Transverse colon (tissue), 4 donors: Measurements from ENCODE around the gene ADAMTS8. TPM values are rescaled to one million over a fixed set of nuclear protein-coding genes. Genes with fewer than 3 reads are reported as not detected.
A peak's percentile ranks its signal among the peaks of the same experiment; 100 is the strongest.

Experiments
- DNase-seq: peaks from one replicate; pipeline ENCODE4 v3.0.0-alpha.2; 2019
- H3K27ac ChIP-seq, 4 donors: fragments of 200-600 bp; sonication (generic); 2 replicates each; pipeline ENCODE4 v1.5.1; 2016 to 2018; ENCODE audit warnings: inconsistent platforms in 4 of 4
- H3K27me3 ChIP-seq: fragments of 200-600 bp; sonication (generic); 2 replicates; pipeline ENCODE4 v1.5.1; 2017; ENCODE audit warnings: inconsistent platforms
- H3K36me3 ChIP-seq, 4 donors: fragments of 200-600 bp; sonication (generic); 2 replicates each; pipeline ENCODE4 v1.5.1; 2017 to 2019; ENCODE audit warnings: inconsistent platforms in 4 of 4
- H3K4me1 ChIP-seq, 4 donors: fragments of 200-600 bp; sonication (generic); 2 replicates each; pipeline ENCODE4 v1.5.1; 2017 to 2020; ENCODE audit warnings: inconsistent platforms in 4 of 4
- H3K4me3 ChIP-seq, 4 donors: fragments of 200-600 bp; sonication (generic); 1 replicate in 1 of 4; 2 replicates in 3 of 4; pipeline versions ENCODE4 v1.5.1 to v1.6.1; 2017 to 2019; ENCODE audit warnings: inconsistent platforms in 4 of 4
- H3K9me3 ChIP-seq, 2 donors: fragments of 200-600 bp; sonication (generic); 2 replicates each; pipeline ENCODE4 v1.5.1; 2017 to 2019; ENCODE audit warnings: inconsistent platforms in 2 of 2
- CTCF ChIP-seq, 5 experiments: fragments of 200-600 bp in 3 of 5; fragments of 450-650 bp in 2 of 5; sonication (generic) in 3 of 5; IDR thresholded peaks; 1 replicate in 2 of 5; 2 replicates in 3 of 5; pipeline ENCODE4 v1.5.1; 2016 to 2017; ENCODE audit warnings: antibody characterized with exemption in 5 of 5, inconsistent platforms in 3 of 5, mild to moderate bottlenecking in 2 of 5, moderate library complexity in 1 of 5
- EP300 ChIP-seq: sonication (generic); formaldehyde crosslinking; IDR thresholded peaks from one replicate; pipeline ENCODE4 v1.6.1; 2017; ENCODE audit warnings: antibody characterized with exemption, low read depth
- POLR2A ChIP-seq: fragments of 450-650 bp; IDR thresholded peaks from one replicate; pipeline ENCODE4 v1.6.1; 2016; ENCODE audit warnings: antibody characterized with exemption, mild to moderate bottlenecking, moderate library complexity
- POLR2AphosphoS5 ChIP-seq, 3 donors: sonication (generic); formaldehyde crosslinking; IDR thresholded peaks; one replicate each; pipeline ENCODE4 v1.6.1; 2016; ENCODE audit warnings: antibody characterized with exemption in 3 of 3
- WGBS, 2 donors: methylation state at CpG; one replicate each; pipeline ENCODE4 v1.1.5; 2018; ENCODE audit warnings: low coverage in 1 of 2; 5-methylcytosine and 5-hydroxymethylcytosine counted together
- in situ Hi-C, 4 donors: fragments of 200-750 bp; cut with MboI; loops; one replicate each; pipeline versions ENCODE4 v1.15.0 to v1.15.1; 2017; ENCODE audit warnings: low sequenced_read_pairs in 3 of 4, low pct_ligation_motif_present in 1 of 4, low pct_unique_long_range_greater_than_20kb in 1 of 4
- intact Hi-C: fragments of 100-400 bp; cut with DNase I; formaldehyde crosslinking; loops from one replicate; pipeline ENCODE4 v1.15.1; 2023; ENCODE audit warnings: low total_unique reads
- total RNA-seq, 4 donors: library from RNA; depleted of rRNA; stranded (reverse); fragments of >200 nt; gene quantifications; one replicate each; pipeline ENCODE4 v1.1.0, GENCODE V29; 2016

The ADAMTS8 gene
- under 1 TPM in 3 of 4 donors, not detected in 1; 0.27 to 1.00 (median 0.95) TPM for total RNA-seq

DNA sequence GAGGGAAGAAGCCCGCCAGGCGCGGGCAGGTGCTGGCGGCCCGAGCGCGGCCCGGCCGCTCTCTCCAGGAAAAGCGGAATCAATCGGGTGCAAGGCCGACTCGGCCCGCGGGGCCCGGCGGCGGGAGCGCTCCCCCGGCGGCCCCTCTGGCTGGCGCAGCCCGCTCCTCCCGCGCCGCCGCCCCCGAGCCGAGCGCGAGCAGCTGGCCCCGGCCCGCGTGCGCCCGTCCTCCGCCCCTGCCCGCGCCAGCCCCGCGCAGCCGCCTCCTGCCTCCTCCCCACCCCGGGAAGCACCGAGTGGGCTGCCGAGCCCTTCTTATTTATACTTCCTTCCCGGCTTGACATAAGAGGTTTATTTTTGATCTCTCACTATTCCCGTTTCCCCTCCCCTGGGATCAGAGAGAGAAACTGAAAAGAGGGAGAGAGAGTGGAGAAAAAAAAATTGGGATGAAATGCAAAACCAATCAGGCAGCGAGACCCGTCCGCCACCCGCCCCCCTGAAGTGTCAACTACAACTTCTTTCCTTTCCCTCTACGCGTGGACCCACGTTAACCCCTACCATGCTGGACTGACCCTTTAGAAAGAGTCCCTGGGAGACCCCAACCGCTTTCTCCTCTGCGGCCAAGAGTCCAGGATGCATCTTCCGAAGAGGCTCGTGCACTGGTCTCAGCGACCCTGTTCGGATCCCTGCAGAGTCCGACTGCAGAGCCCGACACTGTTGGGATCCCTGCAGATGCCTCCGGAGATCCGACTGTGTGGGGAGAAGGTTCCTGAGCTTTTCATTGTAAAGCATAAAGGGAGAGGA is at the start of gene ADAMTS8:
ADAMTS8 (minus strand) TSS at position 294 of the 804 bp plus-strand sequence. CDS start 323 bp downstream, outside the sequence.
- no peak for DNase-seq
- Histone ChIP-seq H3K4me1 (peaks cover 0 to 16% (median 5%) of the 10 kb centered on the region in 4 donors), H3K36me3 (no peaks in the 10 kb centered on the region), H3K9me3 (no peaks in the 10 kb centered on the region), H3K27ac (peak within 1 kb of the TSS in 3 of 4 donors; percentile 55 to 72 (median 61)), H3K27me3 (peaks cover 51% of the 10 kb centered on the region), H3K4me3 (peak within 1 kb of the TSS; percentile 31 to 57 (median 44))
- TF ChIP-seq POLR2AphosphoS5 (IDR thresholded peaks at IDR 0.05) (no peak), POLR2A (no peak)
- 10% methylated on average over 43 of the region's 64 CpGs; no CpG with 5 or more reads in 1 of the 2 donors for WGBS, 2 donors
- in situ Hi-C loops (loop anchor here in 3 of 4 donors (5.0 to 25.0 kb wide), 3 partner anchors 214 to 434 kb away; no protein-coding TSS in a partner anchor), intact Hi-C loops (loop anchor here (2.0 to 5.0 kb wide), 2 partner anchors 38 to 216 kb away; no protein-coding TSS in a partner anchor)

- peak overlapping the region; percentile 45 to 64 (median 57) for H3K27ac ChIP-seq
- no peak overlapping the region for H3K4me3 ChIP-seq
- H3K4me1 ChIP-seq: peaks cover 5 to 18% (median 17%) of the 10 kb centered on the region in 4 donors
- intact Hi-C loops (loop anchor here (5.0 kb wide), 1 partner anchor 1150 kb away; no protein-coding TSS in a partner anchor), in situ Hi-C loops (no loop called here)
- no peak for DNase-seq
- H3K36me3 ChIP-seq: no peaks in the 10 kb centered on the region
- 76 to 83% methylated on average over 3 to 6 of the region's 6 CpGs for WGBS, 2 donors
- no peaks in the 10 kb centered on the region for H3K9me3 ChIP-seq
- no peak for TF ChIP-seq CTCF (IDR thresholded peaks at IDR 0.05)
- TF ChIP-seq EP300: no peak
- no peak for TF ChIP-seq POLR2A
- TF ChIP-seq POLR2AphosphoS5 (IDR thresholded peaks at IDR 0.05): no peak
- H3K27me3 ChIP-seq: no peaks in the 10 kb centered on the region
Measured at GRCh38 chr11:130477586-130478203, 49.3 kb upstream of the ADAMTS8 start.

- H3K4me1 ChIP-seq: peaks cover 5 to 18% (median 17%) of the 10 kb centered on the region in 4 donors
- no peak overlapping the region for H3K4me3 ChIP-seq
- intact Hi-C loops: loop anchor here (5.0 kb wide), 1 partner anchor 1150 kb away; no protein-coding TSS in a partner anchor
- H3K27me3 ChIP-seq: no peaks in the 10 kb centered on the region
- DNase-seq: no peak
- TF ChIP-seq CTCF (IDR thresholded peaks at IDR 0.05) (no peak), POLR2A (no peak)
- 79 to 85% methylated on average over 11 to 16 of the region's 16 CpGs for WGBS, 2 donors
- no peaks in the 10 kb centered on the region for H3K9me3 ChIP-seq
- no peaks in the 10 kb centered on the region for H3K36me3 ChIP-seq
- in situ Hi-C loops: no loop called here
- peak overlapping the region in 3 of 4 donors; percentile 45 to 64 (median 50) for H3K27ac ChIP-seq
Measured at GRCh38 chr11:130476922-130477491, 48.6 kb upstream of the ADAMTS8 start.

- H3K9me3 ChIP-seq: no peaks in the 10 kb centered on the region
- no peak for DNase-seq
- TF ChIP-seq CTCF (IDR thresholded peaks at IDR 0.05) (no peak), POLR2AphosphoS5 (IDR thresholded peaks at IDR 0.05) (no peak), POLR2A (no peak), EP300 (no peak)
- intact Hi-C loops (loop anchor here (5.0 kb wide), 1 partner anchor 1151 kb away; no protein-coding TSS in a partner anchor), in situ Hi-C loops (no loop called here)
- 92 to 95% methylated on average over 4 to 12 of the region's 12 CpGs for WGBS, 2 donors
- H3K27ac ChIP-seq: no peak overlapping the region
- peaks cover 5 to 18% (median 17%) of the 10 kb centered on the region in 4 donors for H3K4me1 ChIP-seq
- H3K4me3 ChIP-seq: no peak overlapping the region
- H3K27me3 ChIP-seq: no peaks in the 10 kb centered on the region
- no peaks in the 10 kb centered on the region for H3K36me3 ChIP-seq
Measured at GRCh38 chr11:130476200-130476921, 48.0 kb upstream of the ADAMTS8 start.
